Measurements from ENCODE around the gene MACO1. TPM values are rescaled to one million over a fixed set of nuclear protein-coding genes. Genes with fewer than 3 reads are reported as not detected.
"Not testable (repeated sequence)": the region's sequence is repeated elsewhere in the genome, so short reads cannot be mapped to it uniquely, and the experiment has no call there.

MACO1 gene
- total and polyA plus RNA-seq, 2 experiments from 2014 or later = 12.4 to 16.8 TPM

DNA sequence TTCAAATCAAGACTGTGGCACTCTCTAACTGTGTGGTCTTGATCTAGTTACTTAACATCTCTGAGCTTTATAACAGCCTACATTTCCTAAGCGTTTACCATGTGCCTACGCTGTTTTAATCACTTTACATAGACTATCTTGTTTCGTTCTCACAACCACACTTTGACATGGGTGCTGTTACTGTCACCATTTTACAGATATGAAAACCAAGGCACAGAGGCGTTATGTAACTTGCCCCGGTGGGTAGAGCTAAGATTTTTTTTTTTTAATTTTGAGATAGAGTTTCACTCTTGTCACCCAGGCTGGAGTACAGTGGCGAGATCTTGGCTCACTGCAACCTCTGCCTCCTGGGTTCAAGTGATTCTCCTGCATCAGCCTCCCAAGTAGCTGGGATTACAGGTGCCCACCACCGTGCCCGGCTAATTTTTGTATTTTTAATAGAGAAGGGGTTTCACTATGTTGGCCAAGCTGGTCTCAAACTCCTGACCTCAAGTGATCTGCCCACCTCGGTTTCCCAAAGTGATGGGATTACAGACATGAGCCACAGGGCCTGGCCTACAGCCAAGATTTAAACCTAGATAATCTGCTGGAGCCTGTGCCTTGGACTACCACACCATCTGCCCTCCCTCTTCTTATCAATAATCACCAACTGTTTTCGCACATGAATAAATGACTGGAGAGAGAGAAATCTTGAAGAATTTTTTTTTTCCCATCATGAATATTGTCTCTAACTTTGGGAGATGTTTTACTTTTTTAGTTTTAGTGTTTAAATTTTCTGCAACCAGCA lies 20.9 kb upstream of the MACO1 start:
- not testable (repeated sequence) for H3K27ac ChIP-seq; H3K9me2 ChIP-seq (ENCODE audit: insufficient read depth); H3K79me2 ChIP-seq (ENCODE audit: insufficient read depth); H3K9ac ChIP-seq; H2AFZ ChIP-seq; DNase-seq; H3K4me3 ChIP-seq; H3K9me3 ChIP-seq (ENCODE audit: low read depth); H3K4me2 ChIP-seq (ENCODE audit: unreplicated experiment); H3F3A ChIP-seq (ENCODE audit: insufficient read depth); H4K20me1 ChIP-seq (ENCODE audit: insufficient read depth); H3K27me3 ChIP-seq (replicated peaks; ENCODE audit: insufficient read depth); H3K4me1 ChIP-seq (ENCODE audit: insufficient read depth); H3K36me3 ChIP-seq (ENCODE audit: low read depth)
- in situ Hi-C loops (cut with MboI) = loop anchor here (10.0 kb wide), 1 partner anchor 105 kb away; no protein-coding TSS in a partner anchor
- WGBS, 2 experiments (ENCODE audit: low coverage in 1 of 2, low lambda C conversion rate in 2 of 2, missing lambda C conversion rate in 2 of 2) = 88 to 90% methylated on average over 10 of the region's 10 CpGs

GRCh38 chr1:25412872-25413623 lies 17.6 kb upstream of the MACO1 start:
- H4K20me1 ChIP-seq (ENCODE audit: insufficient read depth); H3K27me3 ChIP-seq (replicated peaks; ENCODE audit: insufficient read depth); H2AFZ ChIP-seq; H3K79me2 ChIP-seq (ENCODE audit: insufficient read depth); H3K4me1 ChIP-seq (ENCODE audit: insufficient read depth); H3K4me2 ChIP-seq (ENCODE audit: unreplicated experiment); H3K9me3 ChIP-seq (ENCODE audit: low read depth); DNase-seq; H3K4me3 ChIP-seq; H3F3A ChIP-seq (ENCODE audit: insufficient read depth); H3K36me3 ChIP-seq (ENCODE audit: low read depth); H3K27ac ChIP-seq; in situ Hi-C loops (cut with MboI); H3K9me2 ChIP-seq (ENCODE audit: insufficient read depth); H3K9ac ChIP-seq: not testable (repeated sequence)
- WGBS, 2 experiments (ENCODE audit: low coverage in 1 of 2, low lambda C conversion rate in 2 of 2, missing lambda C conversion rate in 2 of 2) = 92 to 96% methylated on average over 9 to 14 of the region's 14 CpGs

GRCh38 chr1:25414157-25414556 lies 16.5 kb upstream of the MACO1 start:
- H3K9ac ChIP-seq; H3K4me1 ChIP-seq (ENCODE audit: insufficient read depth); H3K79me2 ChIP-seq (ENCODE audit: insufficient read depth); H4K20me1 ChIP-seq (ENCODE audit: insufficient read depth); DNase-seq; H3K36me3 ChIP-seq (ENCODE audit: low read depth); H3K27me3 ChIP-seq (replicated peaks; ENCODE audit: insufficient read depth); H3F3A ChIP-seq (ENCODE audit: insufficient read depth); in situ Hi-C loops (cut with MboI); H3K4me3 ChIP-seq; H2AFZ ChIP-seq; H3K9me2 ChIP-seq (ENCODE audit: insufficient read depth); H3K4me2 ChIP-seq (ENCODE audit: unreplicated experiment); H3K9me3 ChIP-seq (ENCODE audit: low read depth); H3K27ac ChIP-seq: not testable (repeated sequence)
- WGBS, 2 experiments (ENCODE audit: low coverage in 1 of 2, low lambda C conversion rate in 2 of 2, missing lambda C conversion rate in 2 of 2) = 30 to 69% methylated on average over 2 to 6 of the region's 6 CpGs

DNA sequence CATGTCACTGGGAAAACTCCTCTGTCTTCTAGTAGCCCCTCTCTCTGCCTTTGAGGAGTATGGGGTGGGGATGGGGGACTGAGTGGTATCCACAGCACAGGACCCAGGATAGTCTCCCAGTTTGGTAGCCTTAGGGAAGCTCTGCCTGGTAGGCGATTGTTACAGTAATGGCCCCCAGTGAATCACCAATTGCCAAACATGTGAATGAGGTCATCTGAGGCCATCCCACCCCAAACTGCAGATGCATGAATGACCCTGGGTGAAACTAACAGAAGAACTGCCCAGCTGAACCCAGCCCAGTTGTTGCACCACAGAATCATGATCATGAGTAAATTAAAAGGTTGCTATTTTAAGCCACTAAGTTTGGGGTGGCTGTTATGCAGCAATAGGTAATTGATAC lies 16.1 kb upstream of the MACO1 start:
- H3K36me3 ChIP-seq (ENCODE audit: low read depth); DNase-seq; H4K20me1 ChIP-seq (ENCODE audit: insufficient read depth); H3K27ac ChIP-seq; H3K4me3 ChIP-seq; H3K79me2 ChIP-seq (ENCODE audit: insufficient read depth); in situ Hi-C loops (cut with MboI); H3F3A ChIP-seq (ENCODE audit: insufficient read depth); H3K27me3 ChIP-seq (replicated peaks; ENCODE audit: insufficient read depth); H3K9me3 ChIP-seq (ENCODE audit: low read depth); H3K9ac ChIP-seq; H3K9me2 ChIP-seq (ENCODE audit: insufficient read depth); H3K4me2 ChIP-seq (ENCODE audit: unreplicated experiment); H3K4me1 ChIP-seq (ENCODE audit: insufficient read depth); H2AFZ ChIP-seq: not testable (repeated sequence)
- WGBS, 2 experiments (ENCODE audit: low coverage in 1 of 2, low lambda C conversion rate in 2 of 2, missing lambda C conversion rate in 2 of 2) = 80 to 93% methylated on average over 1 of the region's 1 CpG

DNA sequence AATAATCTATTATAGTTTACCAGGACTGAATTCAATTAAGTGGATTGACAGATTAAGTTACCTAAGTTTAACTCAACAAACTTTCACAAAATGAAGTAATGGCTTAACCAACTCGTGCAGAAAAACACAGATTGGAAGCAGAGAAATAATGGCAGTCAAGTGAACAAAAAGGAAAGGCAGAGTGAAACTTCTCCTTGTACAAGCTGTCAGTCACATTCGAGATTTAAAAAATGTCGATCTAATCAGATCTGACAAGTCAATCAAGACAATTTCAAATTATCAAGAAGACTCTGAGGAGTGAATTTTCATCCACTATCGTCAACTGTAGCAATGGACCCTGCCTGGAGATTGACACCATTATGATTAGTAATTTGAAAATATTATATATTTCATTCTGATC lies 13.4 kb upstream of the MACO1 start:
- H3K4me2 ChIP-seq (ENCODE audit: unreplicated experiment); H3K4me3 ChIP-seq; H4K20me1 ChIP-seq (ENCODE audit: insufficient read depth); H3K9ac ChIP-seq; H3K36me3 ChIP-seq (ENCODE audit: low read depth); H2AFZ ChIP-seq; H3K4me1 ChIP-seq (ENCODE audit: insufficient read depth); H3K9me3 ChIP-seq (ENCODE audit: low read depth); H3K79me2 ChIP-seq (ENCODE audit: insufficient read depth); H3F3A ChIP-seq (ENCODE audit: insufficient read depth); H3K27ac ChIP-seq; H3K9me2 ChIP-seq (ENCODE audit: insufficient read depth); H3K27me3 ChIP-seq (replicated peaks; ENCODE audit: insufficient read depth); in situ Hi-C loops (cut with MboI); DNase-seq: not testable (repeated sequence)
- WGBS, 2 experiments (ENCODE audit: low coverage in 1 of 2, low lambda C conversion rate in 2 of 2, missing lambda C conversion rate in 2 of 2) = 82 to 85% methylated on average over 4 of the region's 4 CpGs

- H2AFZ ChIP-seq; H3K79me2 ChIP-seq (ENCODE audit: insufficient read depth); H3K27me3 ChIP-seq (replicated peaks; ENCODE audit: insufficient read depth); H3K9me3 ChIP-seq (ENCODE audit: low read depth); H3K4me1 ChIP-seq (ENCODE audit: insufficient read depth); H3K4me3 ChIP-seq; H3K9ac ChIP-seq; H4K20me1 ChIP-seq (ENCODE audit: insufficient read depth); in situ Hi-C loops (cut with MboI); H3F3A ChIP-seq (ENCODE audit: insufficient read depth); DNase-seq; H3K36me3 ChIP-seq (ENCODE audit: low read depth); H3K9me2 ChIP-seq (ENCODE audit: insufficient read depth); H3K27ac ChIP-seq; H3K4me2 ChIP-seq (ENCODE audit: unreplicated experiment): not testable (repeated sequence)
- 85 to 100% methylated on average over 1 of the region's 1 CpG for WGBS, 2 experiments (ENCODE audit: low coverage in 1 of 2, low lambda C conversion rate in 2 of 2, missing lambda C conversion rate in 2 of 2)
These were observed 11.4 kb upstream of the MACO1 start for GRCh38 chr1:25419339-25419738.

- H3K9me2 ChIP-seq (ENCODE audit: insufficient read depth); in situ Hi-C loops (cut with MboI); H3K27me3 ChIP-seq (replicated peaks; ENCODE audit: insufficient read depth); H3K9ac ChIP-seq; H3F3A ChIP-seq (ENCODE audit: insufficient read depth); H3K9me3 ChIP-seq (ENCODE audit: low read depth); H3K79me2 ChIP-seq (ENCODE audit: insufficient read depth); H3K27ac ChIP-seq; DNase-seq; H3K4me1 ChIP-seq (ENCODE audit: insufficient read depth); H4K20me1 ChIP-seq (ENCODE audit: insufficient read depth); H3K36me3 ChIP-seq (ENCODE audit: low read depth); H2AFZ ChIP-seq; H3K4me2 ChIP-seq (ENCODE audit: unreplicated experiment); H3K4me3 ChIP-seq: not testable (repeated sequence)
- WGBS, 2 experiments (ENCODE audit: low coverage in 1 of 2, low lambda C conversion rate in 2 of 2, missing lambda C conversion rate in 2 of 2) = 99 to 100% methylated on average over 8 of the region's 9 CpGs
These were observed 10.0 kb upstream of the MACO1 start, which contains the start of gene RHCE for GRCh38 chr1:25420715-25421114. Gene RHCE, minus strand, starts transcription at chr1:25420825. Its CDS starts 39 bp downstream, at chr1:25420786.

All from GM23248 (cell line).